ENCODE measurements around the gene BPIFB2. TPM values are rescaled to one million over a fixed set of nuclear protein-coding genes. Genes with fewer than 3 reads are reported as not detected.
"Not testable (repeated sequence)": the region's sequence is repeated elsewhere in the genome, so short reads cannot be mapped to it uniquely, and the experiment has no call there.

BPIFB2 gene
- total RNA-seq, 1 donor from 2014 or later = not detected

- intact Hi-C loops (cut with micrococcal nuclease) = no loop called here
Observed at GRCh38 chr20:33033381-33033780, 25.9 kb downstream of the BPIFB2 start.

- intact Hi-C loops (cut with micrococcal nuclease) = no loop called here
Observed at GRCh38 chr20:33034115-33034514, 26.6 kb downstream of the BPIFB2 start.

- intact Hi-C loops (cut with micrococcal nuclease) = no loop called here
Observed at GRCh38 chr20:33034901-33035492, 27.5 kb downstream of the BPIFB2 start.

- intact Hi-C loops (cut with micrococcal nuclease) = no loop called here
Observed at GRCh38 chr20:33037456-33037855, 30.0 kb downstream of the BPIFB2 start.

GRCh38 chr20:33038243-33038642 lies 30.7 kb downstream of the BPIFB2 start:
- intact Hi-C loops (cut with micrococcal nuclease) = no loop called here

GRCh38 chr20:33042430-33042829 lies 34.9 kb downstream of the BPIFB2 start:
- intact Hi-C loops (cut with micrococcal nuclease) = no loop called here

- intact Hi-C loops (cut with micrococcal nuclease) = no loop called here
Observed at GRCh38 chr20:33042983-33043730, 35.7 kb downstream of the BPIFB2 start.

GRCh38 chr20:33043731-33044181 lies 36.3 kb downstream of the BPIFB2 start:
- intact Hi-C loops (cut with micrococcal nuclease) = no loop called here

GRCh38 chr20:33045129-33045721 lies 37.7 kb downstream of the BPIFB2 start:
- intact Hi-C loops (cut with micrococcal nuclease) = not testable (repeated sequence)

GRCh38 chr20:33046412-33046811 lies 38.9 kb downstream of the BPIFB2 start:
- intact Hi-C loops (cut with micrococcal nuclease) = no loop called here

GRCh38 chr20:33051333-33051732 lies 43.8 kb downstream of the BPIFB2 start:
- intact Hi-C loops (cut with micrococcal nuclease) = no loop called here

- intact Hi-C loops (cut with micrococcal nuclease) = no loop called here
Observed at GRCh38 chr20:33053291-33054106, 46.0 kb downstream of the BPIFB2 start, which contains the start of gene BPIFB3. TSS of gene BPIFB3 (plus strand) at chr20:33053903. CDS start at chr20:33055436, 1,533 bp downstream.

- intact Hi-C loops (cut with micrococcal nuclease) = no loop called here
Observed at GRCh38 chr20:33054381-33054780, 46.9 kb downstream of the BPIFB2 start.

GRCh38 chr20:33054791-33055190 lies 47.3 kb downstream of the BPIFB2 start:
- intact Hi-C loops (cut with micrococcal nuclease) = no loop called here

GRCh38 chr20:33059136-33059535 lies 51.6 kb downstream of the BPIFB2 start:
- intact Hi-C loops (cut with micrococcal nuclease) = no loop called here

- intact Hi-C loops (cut with micrococcal nuclease) = no loop called here
Observed at GRCh38 chr20:33059741-33060390, 52.4 kb downstream of the BPIFB2 start.

GRCh38 chr20:33061658-33062028 lies 54.1 kb downstream of the BPIFB2 start:
- intact Hi-C loops (cut with micrococcal nuclease) = no loop called here

GRCh38 chr20:33062105-33062824 lies 54.8 kb downstream of the BPIFB2 start:
- intact Hi-C loops (cut with micrococcal nuclease) = no loop called here

- intact Hi-C loops (cut with micrococcal nuclease) = no loop called here
Observed at GRCh38 chr20:33062825-33063149, 55.3 kb downstream of the BPIFB2 start.

- intact Hi-C loops (cut with micrococcal nuclease) = no loop called here
Observed at GRCh38 chr20:33063271-33063670, 55.8 kb downstream of the BPIFB2 start.
